H1 (cell line): ENCODE data around the gene SLU7. TPM values are rescaled to one million over a fixed set of nuclear protein-coding genes. Genes with fewer than 3 reads are reported as not detected.

Experiments
- CTCF ChIA-PET: fragments of 300-600 bp; sonication (Branson Sonifier 250); formaldehyde crosslinking; loops from one replicate; lab custom pipeline; 2021; ENCODE audit not compliant: partially characterized antibody; lab: Charles Lee
- POLR2A ChIA-PET: fragments of 300-600 bp; sonication (Branson Sonifier 250); formaldehyde crosslinking; loops from one replicate; lab custom pipeline; 2021; ENCODE audit warnings: inconsistent platforms; ENCODE audit not compliant: partially characterized antibody; lab: Charles Lee
- DNase-seq, 2 experiments: peaks; one replicate each; pipeline versions ENCODE4 v3.0.0 to v3.0.0-alpha.2; 2010 to 2022; ENCODE audit warnings: low spot score in 2 of 2, low read depth in 1 of 2, mixed read lengths in 1 of 2
- FAIRE-seq: peaks from 2 replicates; lab custom pipeline; 2011; peaks lifted over from hg19 to GRCh38; lab: Jason Lieb, UNC
- H2AFZ ChIP-seq: 2 replicates; pipeline ENCODE4 v1.8.1; 2012; ENCODE audit warnings: low read length, inconsistent platforms
- H2AK5ac ChIP-seq: 2 replicates; pipeline ENCODE4 v1.6.1; 2013; ENCODE audit warnings: low read depth, low read length
- H2BK120ac ChIP-seq: replicated peaks from 2 replicates; pipeline ENCODE3; 2013; ENCODE audit warnings: low read depth, low read length, inconsistent platforms
- H2BK12ac ChIP-seq: 2 replicates; pipeline ENCODE4 v1.6.1; 2013; ENCODE audit warnings: low read depth, low read length
- H2BK15ac ChIP-seq: 2 replicates; pipeline ENCODE4 v1.6.1; 2013; ENCODE audit warnings: low read length
- H2BK20ac ChIP-seq: 2 replicates; pipeline ENCODE4 v1.6.1; 2013; ENCODE audit warnings: low read length
- H2BK5ac ChIP-seq: 2 replicates; pipeline ENCODE4 v1.6.1; 2013; ENCODE audit warnings: low read depth, low read length
- H3K14ac ChIP-seq: 2 replicates; pipeline ENCODE4 v1.6.1; 2013; ENCODE audit warnings: inconsistent platforms; ENCODE audit not compliant: insufficient read length
- H3K18ac ChIP-seq: 2 replicates; pipeline ENCODE4 v1.6.1; 2013; ENCODE audit warnings: low read length; ENCODE audit errors: extremely low read depth
- H3K23ac ChIP-seq: 2 replicates; pipeline ENCODE4 v1.6.1; 2013; ENCODE audit warnings: inconsistent platforms; ENCODE audit not compliant: insufficient read length
- H3K23me2 ChIP-seq: 2 replicates; pipeline ENCODE4 v1.6.1; 2013; ENCODE audit warnings: low read depth, low read length
- H3K27ac ChIP-seq: 2 replicates; pipeline ENCODE4 v1.6.1; 2011; ENCODE audit warnings: low read depth, low read length, inconsistent platforms
- H3K27me3 ChIP-seq, 4 experiments: replicated peaks in 1 of 4; 1 replicate in 1 of 4; 2 replicates in 3 of 4; pipeline versions ENCODE4 v1.6.1 to v1.8.1; 2011 to 2013; ENCODE audit warnings: low read length in 3 of 4, mild to moderate bottlenecking in 3 of 4, inconsistent platforms in 2 of 4, mixed read lengths in 2 of 4, moderate library complexity in 1 of 4; ENCODE audit not compliant: control insufficient read depth in 3 of 4, insufficient read depth in 3 of 4; ENCODE audit errors: extremely low read depth in 1 of 4
- H3K36me3 ChIP-seq, 4 experiments: 2 replicates each; pipeline versions ENCODE4 v1.6.1 to v1.8.1; 2011 to 2013; ENCODE audit warnings: mild to moderate bottlenecking in 4 of 4, low read length in 3 of 4, moderate library complexity in 2 of 4, control low read depth in 1 of 4, inconsistent platforms in 1 of 4; ENCODE audit not compliant: insufficient read depth in 4 of 4, control insufficient read depth in 2 of 4
- H3K4ac ChIP-seq: replicated peaks from 2 replicates; pipeline ENCODE3; 2013; ENCODE audit warnings: low read length, low read depth, mixed read lengths, inconsistent platforms; ENCODE audit not compliant: insufficient read length
- H3K4me1 ChIP-seq, 4 experiments: replicated peaks in 1 of 4; 1 replicate in 1 of 4; 2 replicates in 3 of 4; pipeline versions ENCODE4 v1.6.1 to v1.8.1; 2011 to 2013; ENCODE audit warnings: low read length in 3 of 4, inconsistent platforms in 2 of 4, mixed read lengths in 1 of 4; ENCODE audit not compliant: insufficient read depth in 4 of 4, control insufficient read depth in 3 of 4
- H3K4me2 ChIP-seq, 2 experiments: 2 replicates each; pipeline versions ENCODE4 v1.6.1 to v1.8.1; 2011 to 2013; ENCODE audit warnings: low read depth in 2 of 2, low read length in 2 of 2, control low read depth in 1 of 2, inconsistent platforms in 1 of 2, mild to moderate bottlenecking in 1 of 2; ENCODE audit not compliant: insufficient read depth in 1 of 2
- H3K4me3 ChIP-seq, 4 experiments: fragments of 200-600, 300-600 bp in 1 of 4; sonication (generic), shearing (Covaris generic), sonication (Bioruptor Twin) in 1 of 4; 2 replicates each; pipeline versions ENCODE4 v1.5.1 to v1.8.1; 2011 to 2016; ENCODE audit warnings: low read length in 4 of 4, low read depth in 3 of 4, control low read depth in 2 of 4, inconsistent platforms in 2 of 4, mild to moderate bottlenecking in 2 of 4, mixed read lengths in 1 of 4, moderate library complexity in 1 of 4; ENCODE audit not compliant: insufficient read depth in 2 of 4; ENCODE audit errors: extremely low read depth in 1 of 4
- H3K56ac ChIP-seq: replicated peaks from 2 replicates; pipeline ENCODE3; 2013; ENCODE audit warnings: low read depth, mild to moderate bottlenecking, mixed read lengths, low read length, inconsistent platforms; ENCODE audit not compliant: insufficient read length
- H3K79me1 ChIP-seq: 2 replicates; pipeline ENCODE4 v1.6.1; 2013; ENCODE audit warnings: low read depth, low read length, control low read depth
- H3K79me2 ChIP-seq, 2 experiments: 2 replicates each; pipeline versions ENCODE4 v1.6.1 to v1.8.1; 2012 to 2013; ENCODE audit warnings: low read length in 2 of 2, mild to moderate bottlenecking in 2 of 2, inconsistent platforms in 1 of 2; ENCODE audit not compliant: insufficient read depth in 2 of 2, control insufficient read depth in 1 of 2
- H3K9ac ChIP-seq, 4 experiments: replicated peaks in 1 of 4; 1 replicate in 1 of 4; 2 replicates in 3 of 4; pipeline versions ENCODE4 v1.6.1 to v1.8.1; 2011 to 2013; ENCODE audit warnings: low read depth in 3 of 4, low read length in 3 of 4, control low read depth in 2 of 4, mild to moderate bottlenecking in 2 of 4, moderate library complexity in 2 of 4, inconsistent platforms in 1 of 4; ENCODE audit errors: extremely low read depth in 1 of 4
- H3K9me3 ChIP-seq, 2 experiments: 2 replicates each; pipeline versions ENCODE4 v1.6.1 to v1.8.1; 2012 to 2013; ENCODE audit warnings: mild to moderate bottlenecking in 2 of 2, moderate library complexity in 2 of 2, control low read depth in 1 of 2, inconsistent platforms in 1 of 2, low read depth in 1 of 2, low read length in 1 of 2, mixed read lengths in 1 of 2; ENCODE audit not compliant: insufficient read depth in 2 of 2
- H4K20me1 ChIP-seq, 2 experiments: replicated peaks in 1 of 2; 2 replicates each; pipeline versions ENCODE3 to v1.8.1; 2011 to 2013; ENCODE audit warnings: inconsistent platforms in 2 of 2, low read length in 2 of 2, mild to moderate bottlenecking in 1 of 2; ENCODE audit not compliant: insufficient read depth in 2 of 2, control insufficient read depth in 1 of 2
- H4K5ac ChIP-seq: 2 replicates; pipeline ENCODE4 v1.6.1; 2013; ENCODE audit warnings: low read length, low read depth, mixed read lengths, inconsistent platforms; ENCODE audit not compliant: insufficient read length
- H4K8ac ChIP-seq: 2 replicates; pipeline ENCODE4 v1.8.0; 2013; ENCODE audit warnings: mild to moderate bottlenecking, moderate library complexity, low read length, inconsistent platforms; ENCODE audit not compliant: insufficient read depth; ENCODE audit errors: extremely low read depth
- H4K91ac ChIP-seq: replicated peaks from 2 replicates; pipeline ENCODE3; 2013; ENCODE audit warnings: low read length, mixed read lengths, inconsistent platforms; ENCODE audit not compliant: insufficient read length
- FOSL1 ChIP-seq: IDR thresholded peaks from 2 replicates; pipeline ENCODE4 v1.6.1; 2011; ENCODE audit warnings: mild to moderate bottlenecking, low read depth, low read length, moderate library complexity; ENCODE audit not compliant: insufficient read depth
- KDM5A ChIP-seq: fragments of 200-600 bp; IDR thresholded peaks from 2 replicates; pipeline ENCODE4 v1.7.1; 2012; ENCODE audit warnings: mild to moderate bottlenecking, low read length, inconsistent platforms, mixed read lengths
- MAX ChIP-seq: IDR thresholded peaks from 2 replicates; pipeline ENCODE4 v1.6.1; 2012; ENCODE audit warnings: inconsistent platforms
- RNF2 ChIP-seq: fragments of 200-900, 300-1000 bp; sonication (generic); IDR thresholded peaks from 2 replicates; pipeline ENCODE4 v1.7.1; 2016; ENCODE audit warnings: borderline replicate concordance, low read depth, mild to moderate bottlenecking, antibody characterized with exemption, low read length; ENCODE audit not compliant: poor library complexity, severe bottlenecking; ENCODE audit errors: missing control alignments
- SP4 ChIP-seq: IDR thresholded peaks from 2 replicates; pipeline ENCODE4 v1.6.1; 2012; ENCODE audit warnings: low read length, inconsistent platforms
- TBP ChIP-seq: IDR thresholded peaks from 2 replicates; pipeline ENCODE4 v1.6.1; 2011; ENCODE audit warnings: low read depth, low read length, improper control_type of control experiment
- WGBS, 2 experiments: shearing (Covaris generic) in 1 of 2; methylation state at CpG; one replicate each; pipeline versions ENCODE4 v1.1.6 to v1.1.7; 2013 to 2015; ENCODE audit warnings: low lambda C conversion rate in 2 of 2, mixed read lengths in 2 of 2, inconsistent platforms in 1 of 2, low coverage in 1 of 2, missing lambda C conversion rate in 1 of 2; ENCODE audit not compliant: insufficient replicate concordance in 2 of 2, insufficient coverage in 1 of 2, insufficient read length in 1 of 2; ENCODE audit errors: extremely low coverage in 1 of 2, missing lambda C conversion rate in 1 of 2; 5-methylcytosine and 5-hydroxymethylcytosine counted together
- polyA plus RNA-seq, 7 experiments: library from polyadenylated mRNA; depleted of rRNA in 3 of 7; stranded (reverse) in 5 of 7; unstranded in 2 of 7; fragments of >200 nt in 5 of 7; fragments of 200-250 nt in 2 of 7; gene quantifications; 1 replicate in 5 of 7; 2 replicates in 1 of 7; 4 replicates in 1 of 7; pipeline versions ENCODE4 v1.2.1 to v1.2.3, GENCODE V29; 2011 to 2013; ENCODE audit warnings: missing spikeins in 2 of 7, mixed read lengths in 2 of 7
- total RNA-seq: library from RNA; stranded (reverse); fragmentation: NEBNext Ultra II Directional; extraction: Animal tissue kit (Norgen Biotek cat#: 25700); gene quantifications from 2 replicates; pipeline ENCODE4 v1.2.1, GENCODE V29; 2021
- TF ChIP-seq, protein P1 (sequence below), 3 experiments: IDR thresholded peaks; 1 replicate in 2 of 3; 2 replicates in 1 of 3; pipeline versions ENCODE4 v1.5.1 to v1.6.1; 2011; ENCODE audit warnings: low read length in 3 of 3, mild to moderate bottlenecking in 3 of 3, inconsistent platforms in 2 of 3, low read depth in 1 of 3, moderate library complexity in 1 of 3; ENCODE audit not compliant: insufficient read depth in 1 of 3; ENCODE audit errors: control extremely low read depth in 1 of 3

SLU7 gene
- total and polyA plus RNA-seq, 2 of the 8 experiments (the other 6 are each of a cell fraction or from before 2014, with no cell fraction given) = 6.0 to 34.1 TPM

GRCh38 chr5:160445132-160445531, 26.3 kb upstream of the SLU7 start:
- Histone ChIP-seq H3K18ac (no peak overlapping the region), H2BK5ac (no peak overlapping the region), H3K9ac (no peak overlapping the region), H3K23ac (no peak overlapping the region), H3K79me1 (no peaks in the 10 kb centered on the region), H3K36me3 (no peaks in the 10 kb centered on the region), H3K4me3 (no peak overlapping the region), H2BK20ac (no peak overlapping the region), H3K9me3 (0 out of 4 replicates have a peak, but pooled peaks cover 0 to 3% of the 10 kb centered on the region in 2 experiments), H3K4me2 (no peak overlapping the region), H3K27me3 (no peaks in the 10 kb centered on the region), H2AFZ (no peak overlapping the region), H2BK120ac (no peak overlapping the region), H4K20me1 (no peaks in the 10 kb centered on the region), H2AK5ac (no peak overlapping the region), H3K14ac (no peak overlapping the region), H2BK12ac (no peak overlapping the region), H3K56ac (no peak overlapping the region), H4K8ac (no peak overlapping the region), H3K4ac (no peak overlapping the region), H4K91ac (no peak overlapping the region), H2BK15ac (no peak overlapping the region), H4K5ac (no peak overlapping the region), H3K4me1 (no peaks in the 10 kb centered on the region), H3K23me2 (no peaks in the 10 kb centered on the region), H3K27ac (no peak overlapping the region), H3K79me2 (no peaks in the 10 kb centered on the region)
- 83% methylated on average over 1 of the region's 1 CpG; no CpG with 5 or more reads in 1 of the 2 experiments for WGBS, 2 experiments
- ChIA-PET POLR2A (no interaction called here), CTCF (no interaction called here)
- DNase-seq = no peak
- TF ChIP-seq MAX (no peak), FOSL1 (no peak), SP4 (no peak), TBP (no peak), RNF2 (no peak), KDM5A (no peak)
- TF ChIP-seq, protein P1, sequence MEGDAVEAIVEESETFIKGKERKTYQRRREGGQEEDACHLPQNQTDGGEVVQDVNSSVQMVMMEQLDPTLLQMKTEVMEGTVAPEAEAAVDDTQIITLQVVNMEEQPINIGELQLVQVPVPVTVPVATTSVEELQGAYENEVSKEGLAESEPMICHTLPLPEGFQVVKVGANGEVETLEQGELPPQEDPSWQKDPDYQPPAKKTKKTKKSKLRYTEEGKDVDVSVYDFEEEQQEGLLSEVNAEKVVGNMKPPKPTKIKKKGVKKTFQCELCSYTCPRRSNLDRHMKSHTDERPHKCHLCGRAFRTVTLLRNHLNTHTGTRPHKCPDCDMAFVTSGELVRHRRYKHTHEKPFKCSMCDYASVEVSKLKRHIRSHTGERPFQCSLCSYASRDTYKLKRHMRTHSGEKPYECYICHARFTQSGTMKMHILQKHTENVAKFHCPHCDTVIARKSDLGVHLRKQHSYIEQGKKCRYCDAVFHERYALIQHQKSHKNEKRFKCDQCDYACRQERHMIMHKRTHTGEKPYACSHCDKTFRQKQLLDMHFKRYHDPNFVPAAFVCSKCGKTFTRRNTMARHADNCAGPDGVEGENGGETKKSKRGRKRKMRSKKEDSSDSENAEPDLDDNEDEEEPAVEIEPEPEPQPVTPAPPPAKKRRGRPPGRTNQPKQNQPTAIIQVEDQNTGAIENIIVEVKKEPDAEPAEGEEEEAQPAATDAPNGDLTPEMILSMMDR (IDR thresholded peaks at IDR 0.05; ENCODE audit: control extremely low read depth in 1 of 3, insufficient read depth in 1 of 3, low read depth in 1 of 3, low read length in 3 of 3) = no peak
- FAIRE-seq = no peak
